ENCODE results near the gene UPB1. TPM values are rescaled to one million over a fixed set of nuclear protein-coding genes. Genes with fewer than 3 reads are reported as not detected.

Gene UPB1
- total RNA-seq, 1 donor from 2014 or later = 1.1 TPM

DNA sequence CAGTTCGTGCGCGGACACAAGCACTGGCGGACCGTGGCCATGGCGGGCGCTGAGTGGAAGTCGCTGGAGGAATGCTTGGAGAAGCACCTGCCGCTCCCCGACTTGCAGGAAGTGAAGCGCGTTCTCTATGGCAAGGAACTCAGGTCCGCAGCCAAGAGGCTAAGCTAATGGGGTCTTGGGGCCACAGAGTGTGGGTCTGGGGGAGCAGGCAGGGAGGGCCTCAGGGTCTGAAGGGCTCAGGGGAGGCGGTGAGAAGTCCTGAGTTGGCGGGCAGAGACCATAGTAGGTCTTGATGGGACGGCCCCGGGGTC lies 188 bp downstream of the UPB1 start:
- Histone ChIP-seq H3K27ac (replicated peaks) (no peak overlapping the region), H3K27me3 (ENCODE audit: low read depth) (peaks cover 11% of the 10 kb centered on the region), H3K4me3 (no peak overlapping the region), H3K36me3 (no peaks in the 10 kb centered on the region), H3K4me1 (peaks cover 12% of the 10 kb centered on the region), H3K9me3 (replicated peaks) (no peaks in the 10 kb centered on the region)
- no peak for DNase-seq
- intact Hi-C loops (cut with micrococcal nuclease) = no loop called here
- TF ChIP-seq, protein P1, sequence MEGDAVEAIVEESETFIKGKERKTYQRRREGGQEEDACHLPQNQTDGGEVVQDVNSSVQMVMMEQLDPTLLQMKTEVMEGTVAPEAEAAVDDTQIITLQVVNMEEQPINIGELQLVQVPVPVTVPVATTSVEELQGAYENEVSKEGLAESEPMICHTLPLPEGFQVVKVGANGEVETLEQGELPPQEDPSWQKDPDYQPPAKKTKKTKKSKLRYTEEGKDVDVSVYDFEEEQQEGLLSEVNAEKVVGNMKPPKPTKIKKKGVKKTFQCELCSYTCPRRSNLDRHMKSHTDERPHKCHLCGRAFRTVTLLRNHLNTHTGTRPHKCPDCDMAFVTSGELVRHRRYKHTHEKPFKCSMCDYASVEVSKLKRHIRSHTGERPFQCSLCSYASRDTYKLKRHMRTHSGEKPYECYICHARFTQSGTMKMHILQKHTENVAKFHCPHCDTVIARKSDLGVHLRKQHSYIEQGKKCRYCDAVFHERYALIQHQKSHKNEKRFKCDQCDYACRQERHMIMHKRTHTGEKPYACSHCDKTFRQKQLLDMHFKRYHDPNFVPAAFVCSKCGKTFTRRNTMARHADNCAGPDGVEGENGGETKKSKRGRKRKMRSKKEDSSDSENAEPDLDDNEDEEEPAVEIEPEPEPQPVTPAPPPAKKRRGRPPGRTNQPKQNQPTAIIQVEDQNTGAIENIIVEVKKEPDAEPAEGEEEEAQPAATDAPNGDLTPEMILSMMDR (IDR thresholded peaks at IDR 0.05; ENCODE audit: borderline replicate concordance) = no peak

DNA sequence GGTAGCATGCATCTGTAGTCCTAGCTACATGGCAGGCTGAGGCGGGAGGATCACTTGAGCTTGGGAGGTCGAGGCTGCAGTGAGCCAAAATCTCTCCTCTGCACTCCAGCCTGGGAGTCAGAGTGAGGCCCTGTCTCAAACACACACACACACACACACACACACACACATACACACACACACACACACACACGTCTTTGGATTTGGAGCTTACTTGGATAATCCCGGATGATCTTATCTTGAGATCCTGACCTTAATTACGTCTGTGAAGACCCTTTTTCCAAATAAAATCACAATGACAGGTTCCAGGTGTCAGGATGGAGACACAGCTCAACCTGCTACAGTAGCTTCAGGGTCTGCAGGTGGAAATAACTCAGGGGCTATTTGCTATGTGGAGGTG lies 1.1 kb downstream of the UPB1 start:
- no peak for DNase-seq
- intact Hi-C loops (cut with micrococcal nuclease) = no loop called here
- H3K4me3 ChIP-seq = no peak overlapping the region
- H3K36me3 ChIP-seq = no peaks in the 10 kb centered on the region
- H3K27ac ChIP-seq (replicated peaks) = no peak overlapping the region
- TF ChIP-seq, protein P1 (IDR thresholded peaks at IDR 0.05; ENCODE audit: borderline replicate concordance) = no peak
- H3K4me1 ChIP-seq = peaks cover 22% of the 10 kb centered on the region
- H3K9me3 ChIP-seq (replicated peaks) = no peaks in the 10 kb centered on the region
- peaks cover 11% of the 10 kb centered on the region for H3K27me3 ChIP-seq (ENCODE audit: low read depth)

DNA sequence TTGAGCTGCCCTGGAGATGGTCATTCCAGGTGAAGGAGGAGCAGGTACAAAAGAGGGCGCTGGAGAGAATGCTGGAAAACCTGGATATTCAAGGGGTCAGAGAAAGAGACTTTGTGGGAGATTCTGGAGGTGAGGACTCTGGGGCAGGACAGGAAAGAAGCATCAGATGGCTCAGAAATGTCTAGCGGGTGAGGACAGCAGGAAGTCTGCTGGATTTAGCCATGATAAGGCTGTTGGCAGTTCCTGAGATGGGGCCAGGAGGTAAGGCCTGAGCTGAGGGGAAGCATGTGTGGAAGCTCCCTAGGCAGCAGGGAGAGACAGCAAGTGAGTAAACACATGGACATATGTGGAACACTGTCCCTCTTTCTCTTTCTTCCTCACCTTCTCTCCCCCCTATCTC lies 1.5 kb downstream of the UPB1 start:
- no peak for DNase-seq
- Histone ChIP-seq H3K4me1 (peaks cover 26% of the 10 kb centered on the region), H3K36me3 (no peaks in the 10 kb centered on the region), H3K9me3 (replicated peaks) (no peaks in the 10 kb centered on the region), H3K4me3 (no peak overlapping the region), H3K27me3 (ENCODE audit: low read depth) (peaks cover 11% of the 10 kb centered on the region), H3K27ac (replicated peaks) (no peak overlapping the region)
- TF ChIP-seq, protein P1 (IDR thresholded peaks at IDR 0.05; ENCODE audit: borderline replicate concordance) = no peak
- intact Hi-C loops (cut with micrococcal nuclease) = no loop called here

DNA sequence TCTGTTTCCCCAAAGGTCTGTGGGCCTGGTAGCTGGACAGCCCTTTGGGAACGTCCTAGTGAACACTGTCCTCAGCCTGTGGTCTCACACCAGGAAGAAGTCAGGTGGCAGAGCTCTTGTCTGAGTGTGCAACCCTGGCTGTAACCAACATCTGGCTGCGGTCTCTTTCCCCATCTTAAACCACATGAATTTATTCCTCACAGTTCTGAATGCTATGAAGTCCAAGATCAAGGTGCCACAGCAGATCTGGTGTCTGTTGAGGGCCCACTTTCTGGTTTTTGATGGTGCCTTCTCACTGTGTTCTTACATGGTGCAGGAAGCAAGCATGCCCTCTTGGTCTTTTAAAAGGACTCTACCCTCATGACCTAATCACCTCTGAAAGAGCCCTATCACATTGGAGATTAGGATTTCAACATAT lies 2.7 kb downstream of the UPB1 start:
- DNase-seq = no peak
- Histone ChIP-seq H3K4me1 (peaks cover 33% of the 10 kb centered on the region), H3K36me3 (no peaks in the 10 kb centered on the region), H3K27ac (replicated peaks) (no peak overlapping the region), H3K9me3 (replicated peaks) (no peaks in the 10 kb centered on the region), H3K27me3 (ENCODE audit: low read depth) (peaks cover 11% of the 10 kb centered on the region), H3K4me3 (no peak overlapping the region)
- TF ChIP-seq, protein P1 (IDR thresholded peaks at IDR 0.05; ENCODE audit: borderline replicate concordance) = no peak
- intact Hi-C loops (cut with micrococcal nuclease) = no loop called here

DNA sequence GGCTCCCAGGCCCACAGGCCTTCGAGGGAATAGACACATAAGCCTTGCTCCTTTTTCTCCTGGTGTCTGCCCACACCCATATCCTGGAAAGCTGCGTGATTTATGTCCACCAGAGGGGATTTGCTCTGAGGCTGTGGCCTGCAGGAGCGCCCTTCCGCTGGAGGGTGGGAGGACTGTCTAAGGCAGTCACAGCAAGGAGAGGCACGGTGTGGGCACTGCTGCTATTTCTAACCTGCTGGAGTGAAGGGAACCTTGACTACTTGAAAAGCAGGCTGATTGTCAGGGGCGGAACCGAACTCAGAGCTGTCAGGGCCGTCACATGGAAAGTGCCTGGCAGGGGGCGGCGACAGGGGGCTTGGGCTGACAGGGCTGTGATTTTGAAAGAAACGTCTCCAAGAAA lies 3.7 kb downstream of the UPB1 start:
- H3K4me1 ChIP-seq = peaks cover 32% of the 10 kb centered on the region
- no peaks in the 10 kb centered on the region for H3K36me3 ChIP-seq
- TF ChIP-seq, protein P1 (IDR thresholded peaks at IDR 0.05; ENCODE audit: borderline replicate concordance) = no peak
- peaks cover 11% of the 10 kb centered on the region for H3K27me3 ChIP-seq (ENCODE audit: low read depth)
- H3K27ac ChIP-seq (replicated peaks) = no peak overlapping the region
- no peaks in the 10 kb centered on the region for H3K9me3 ChIP-seq (replicated peaks)
- no peak for DNase-seq
- intact Hi-C loops (cut with micrococcal nuclease) = no loop called here
- no peak overlapping the region for H3K4me3 ChIP-seq
